ENCODE results near the gene IZUMO1.
"Not testable (repeated sequence)": the region's sequence is repeated elsewhere in the genome, so short reads cannot be mapped to it uniquely, and the experiment has no call there.

The IZUMO1 gene

DNA sequence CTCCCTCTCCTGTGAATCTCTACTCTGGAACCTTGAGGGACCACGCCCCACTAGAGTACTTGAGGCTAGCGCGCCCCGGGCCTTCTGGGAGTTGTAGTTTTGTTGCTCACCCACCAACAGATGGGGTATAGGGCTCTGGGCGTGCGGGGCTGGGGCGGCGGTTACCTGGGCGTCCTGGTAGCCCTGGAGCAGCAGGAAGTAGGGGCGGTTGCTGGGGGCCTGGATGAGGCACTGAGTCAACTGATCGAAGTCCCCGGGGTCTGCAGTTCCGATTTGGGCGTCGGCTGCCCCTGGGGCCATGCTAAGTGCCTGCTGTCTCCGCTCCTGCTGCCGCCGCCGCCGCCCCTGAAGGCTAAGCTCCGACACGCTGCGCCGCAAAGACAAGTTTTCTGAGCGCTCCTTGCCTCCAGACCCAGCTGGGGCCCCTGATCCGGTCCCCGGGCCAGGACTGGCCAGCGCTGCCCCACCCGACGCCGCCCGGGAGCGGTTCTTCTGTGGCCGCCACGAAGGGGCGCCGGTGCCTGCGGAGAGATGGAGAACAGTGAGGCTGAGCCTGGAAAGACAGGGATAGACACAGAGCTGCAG is 11.6 kb downstream of the IZUMO1 start:
- DNase-seq, result peak; percentile 41

DNA sequence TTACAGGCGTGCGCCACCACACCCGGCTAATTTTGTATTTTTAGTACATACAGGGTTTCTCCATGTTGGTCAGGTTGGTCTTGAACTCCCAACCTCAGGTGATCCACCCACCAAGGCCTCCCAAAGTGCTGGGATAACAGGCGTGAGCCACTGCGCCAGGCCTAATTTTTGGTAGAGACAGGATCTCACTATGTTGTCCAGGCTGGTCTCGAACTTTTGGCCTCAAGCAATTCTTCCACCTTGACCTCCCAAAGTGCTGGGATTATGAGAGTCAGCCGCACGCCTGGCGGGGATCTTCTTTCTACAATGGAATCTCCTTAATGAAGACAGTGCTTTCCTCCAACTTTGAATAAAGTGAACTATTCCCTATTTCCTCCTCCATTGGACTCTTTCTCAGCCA is 12.1 kb downstream of the IZUMO1 start:
- no peak for DNase-seq

DNA sequence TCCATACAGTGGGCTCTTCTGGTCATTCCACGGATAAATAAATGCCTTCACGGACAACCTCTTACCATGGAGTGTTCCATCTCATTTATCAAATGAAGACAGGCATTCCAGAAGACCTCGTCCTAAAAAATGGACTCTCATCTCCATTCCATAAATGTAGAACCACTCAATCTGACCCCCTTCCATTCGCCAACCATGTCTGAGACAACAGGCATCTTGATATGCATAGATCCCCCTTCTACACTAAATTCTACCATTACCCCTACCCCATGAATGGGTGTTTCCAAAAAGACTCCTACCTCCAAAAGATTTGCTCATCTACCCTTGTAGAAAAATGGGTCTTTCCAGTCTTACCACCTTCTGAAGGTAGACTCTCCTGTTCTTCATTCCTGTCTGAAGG is 15.3 kb downstream of the IZUMO1 start:
- DNase-seq, result no peak

- no peak for DNase-seq
Measured at GRCh38 chr19:48728911-48729664, 17.6 kb downstream of the IZUMO1 start.

- DNase-seq, result no peak
Measured at GRCh38 chr19:48726556-48726955, 20.2 kb downstream of the IZUMO1 start.

GRCh38 chr19:48724796-48725753 is 21.6 kb downstream of the IZUMO1 start:
- DNase-seq, result no peak

GRCh38 chr19:48722196-48722708 is 24.5 kb downstream of the IZUMO1 start:
- no peak for DNase-seq

- DNase-seq, result peak; percentile 96
Measured at GRCh38 chr19:48720613-48721296, 26.0 kb downstream of the IZUMO1 start.

GRCh38 chr19:48720251-48720612 is 26.5 kb downstream of the IZUMO1 start:
- DNase-seq, result no peak

- DNase-seq, result no peak
Measured at GRCh38 chr19:48719263-48720171, 27.2 kb downstream of the IZUMO1 start, which contains the start of gene MAMSTR. TSS of gene MAMSTR (minus strand) at chr19:48719725. CDS start at chr19:48719031, 694 bp downstream.

DNA sequence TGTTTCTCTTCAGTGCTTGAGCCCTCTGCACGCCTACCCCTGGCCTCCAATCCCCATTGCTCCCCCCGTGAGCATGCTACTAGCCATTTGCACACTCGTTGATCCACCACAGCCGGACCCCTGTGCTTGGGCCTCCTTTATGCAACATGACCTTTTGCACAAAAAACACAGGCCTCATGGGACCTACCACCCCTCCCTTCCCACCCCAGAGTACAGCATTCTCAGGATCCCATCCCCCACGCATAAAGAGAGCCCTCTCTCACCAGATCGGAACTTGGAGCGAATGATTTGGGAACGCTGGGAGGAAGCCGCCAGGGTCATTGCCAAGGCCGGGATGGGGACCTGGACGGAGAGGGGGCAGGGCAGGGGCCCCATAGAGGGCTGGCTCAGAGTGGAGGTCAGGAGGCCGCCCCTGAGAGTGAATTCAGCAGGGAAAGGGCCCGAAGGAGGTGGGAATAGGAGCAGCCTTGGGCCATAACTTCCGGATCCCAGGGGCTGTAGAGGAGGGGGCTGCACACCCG is 27.9 kb downstream of the IZUMO1 start:
- DNase-seq, result no peak

- DNase-seq, result not testable (repeated sequence)
Measured at GRCh38 chr19:48718106-48718505, 28.6 kb downstream of the IZUMO1 start.

GRCh38 chr19:48716562-48717291 is 30.0 kb downstream of the IZUMO1 start:
- DNase-seq, result peak; percentile 74

DNA sequence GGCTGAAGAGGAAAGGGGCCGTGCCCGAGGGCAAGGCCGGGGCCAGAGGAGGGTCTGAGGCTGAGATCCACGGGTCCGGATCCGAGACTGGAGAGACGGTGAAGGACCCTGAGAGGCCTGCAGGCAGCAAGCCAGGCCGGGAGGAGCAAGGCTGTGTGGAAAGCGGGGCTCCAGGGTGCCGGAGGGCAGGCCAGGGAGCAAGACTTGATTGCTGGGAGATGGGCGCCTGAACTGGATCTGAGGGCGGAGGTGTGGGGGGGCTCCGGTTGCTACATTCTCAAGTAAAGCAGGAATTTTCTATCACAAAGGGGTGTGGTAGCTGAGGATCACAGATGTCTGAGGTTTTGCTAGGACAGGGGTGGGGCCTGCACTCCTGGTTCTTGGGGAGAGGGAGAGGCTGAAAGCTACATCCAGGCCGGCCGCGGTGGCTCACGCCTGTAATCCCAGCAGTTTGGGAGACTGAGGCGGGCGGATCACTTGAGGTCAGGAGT is 31.0 kb downstream of the IZUMO1 start:
- DNase-seq, result peak; percentile 17

GRCh38 chr19:48714759-48715675 is 31.7 kb downstream of the IZUMO1 start:
- no peak for DNase-seq

DNA sequence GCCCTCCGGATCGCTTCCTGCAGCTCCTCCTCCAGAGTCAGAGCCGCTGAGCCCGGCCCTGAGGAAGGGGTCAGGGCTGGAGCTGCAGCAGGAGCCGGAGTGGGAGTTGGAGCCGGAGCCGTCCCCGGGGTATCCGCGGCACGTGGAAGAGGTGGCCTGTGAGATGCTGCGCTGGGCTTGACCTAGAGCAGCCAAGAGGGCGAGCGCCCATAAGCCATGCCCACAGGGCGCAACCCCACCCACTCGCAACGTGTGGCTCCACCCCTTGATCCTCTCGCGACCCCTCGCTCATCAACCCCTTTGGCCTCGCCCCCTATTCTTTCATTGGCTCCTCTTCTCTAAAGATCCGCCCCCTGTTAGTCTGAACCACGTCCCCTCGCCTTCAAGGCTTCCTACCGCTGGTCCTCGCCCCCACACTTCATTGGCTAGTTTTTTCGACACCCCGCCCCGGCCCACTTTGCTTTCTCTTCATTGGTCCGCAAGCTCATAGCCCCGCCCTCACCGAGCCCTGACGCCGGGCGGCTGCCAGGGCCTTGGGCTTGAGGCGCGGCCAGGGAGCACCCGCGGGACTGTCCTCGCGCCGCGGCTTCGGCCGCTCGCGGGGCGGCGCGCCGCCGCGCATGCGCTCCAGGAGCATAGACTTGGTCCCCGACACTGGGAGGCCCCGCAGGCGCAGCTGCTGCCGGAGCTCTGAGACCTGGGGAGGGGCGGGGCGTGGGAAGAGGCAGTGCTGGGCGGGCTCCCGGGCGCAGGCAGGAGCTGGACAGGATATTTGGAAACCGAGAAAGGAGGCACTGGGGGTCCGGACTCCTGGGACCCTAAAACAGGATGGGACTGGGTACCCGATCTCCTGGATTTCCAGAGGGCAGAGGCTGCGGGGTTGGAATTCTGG is 32.6 kb downstream of the IZUMO1 start:
- DNase-seq, result peak; percentile 98

- DNase-seq, result no peak
Measured at GRCh38 chr19:48713041-48713863, 33.5 kb downstream of the IZUMO1 start.

Measured in NCI-H2227 treated with DMSO at 0.1 percent for 48 hours (cell line).